GM12875 (cell line): ENCODE results near the gene FBXO21.

Experiments
- H3K4me3 ChIP-seq: one replicate; pipeline ENCODE4 v1.5.1; 2011; ENCODE audit warnings: low read depth, low read length, control low read depth
- TF ChIP-seq, protein P1 (sequence below): IDR thresholded peaks from 2 replicates; pipeline ENCODE4 v1.5.1; 2011; ENCODE audit warnings: low read depth, mild to moderate bottlenecking, control low read depth, inconsistent platforms, low read length, moderate library complexity, borderline replicate concordance; ENCODE audit not compliant: insufficient read depth

The FBXO21 gene

GRCh38 chr12:117162633-117163032 is 27.6 kb downstream of the FBXO21 start:
- no peak overlapping the region for H3K4me3 ChIP-seq
- TF ChIP-seq, protein P1, sequence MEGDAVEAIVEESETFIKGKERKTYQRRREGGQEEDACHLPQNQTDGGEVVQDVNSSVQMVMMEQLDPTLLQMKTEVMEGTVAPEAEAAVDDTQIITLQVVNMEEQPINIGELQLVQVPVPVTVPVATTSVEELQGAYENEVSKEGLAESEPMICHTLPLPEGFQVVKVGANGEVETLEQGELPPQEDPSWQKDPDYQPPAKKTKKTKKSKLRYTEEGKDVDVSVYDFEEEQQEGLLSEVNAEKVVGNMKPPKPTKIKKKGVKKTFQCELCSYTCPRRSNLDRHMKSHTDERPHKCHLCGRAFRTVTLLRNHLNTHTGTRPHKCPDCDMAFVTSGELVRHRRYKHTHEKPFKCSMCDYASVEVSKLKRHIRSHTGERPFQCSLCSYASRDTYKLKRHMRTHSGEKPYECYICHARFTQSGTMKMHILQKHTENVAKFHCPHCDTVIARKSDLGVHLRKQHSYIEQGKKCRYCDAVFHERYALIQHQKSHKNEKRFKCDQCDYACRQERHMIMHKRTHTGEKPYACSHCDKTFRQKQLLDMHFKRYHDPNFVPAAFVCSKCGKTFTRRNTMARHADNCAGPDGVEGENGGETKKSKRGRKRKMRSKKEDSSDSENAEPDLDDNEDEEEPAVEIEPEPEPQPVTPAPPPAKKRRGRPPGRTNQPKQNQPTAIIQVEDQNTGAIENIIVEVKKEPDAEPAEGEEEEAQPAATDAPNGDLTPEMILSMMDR = no peak

GRCh38 chr12:117162167-117162539 is 28.1 kb downstream of the FBXO21 start:
- H3K4me3 ChIP-seq = no peak overlapping the region
- TF ChIP-seq, protein P1 = no peak

- TF ChIP-seq, protein P1 = no peak
- H3K4me3 ChIP-seq = no peak overlapping the region
These were observed 28.7 kb downstream of the FBXO21 start for GRCh38 chr12:117161460-117162166.

DNA sequence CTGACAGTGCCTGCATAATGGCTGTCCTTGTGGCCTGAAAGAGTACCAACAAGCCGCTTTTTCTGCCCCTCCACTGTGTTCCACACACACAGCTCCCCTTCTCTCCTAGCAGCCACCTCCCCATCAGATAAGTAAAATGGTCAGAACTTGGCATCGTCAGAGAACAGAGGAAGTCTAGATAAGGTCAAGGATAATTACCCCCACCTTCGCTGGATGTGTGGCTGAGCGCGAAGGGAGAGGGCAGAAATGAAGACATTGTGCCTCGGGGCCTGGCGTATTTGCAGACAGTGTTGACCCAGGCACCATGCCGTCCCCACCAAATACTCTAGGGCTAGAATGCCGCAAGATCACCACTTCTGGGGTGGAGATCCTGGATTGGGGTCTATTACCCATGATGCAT is 30.6 kb downstream of the FBXO21 start:
- no peak overlapping the region for H3K4me3 ChIP-seq
- TF ChIP-seq, protein P1 = no peak

- no peak overlapping the region for H3K4me3 ChIP-seq
- TF ChIP-seq, protein P1 = no peak
These were observed 31.2 kb downstream of the FBXO21 start for GRCh38 chr12:117158911-117159553.

DNA sequence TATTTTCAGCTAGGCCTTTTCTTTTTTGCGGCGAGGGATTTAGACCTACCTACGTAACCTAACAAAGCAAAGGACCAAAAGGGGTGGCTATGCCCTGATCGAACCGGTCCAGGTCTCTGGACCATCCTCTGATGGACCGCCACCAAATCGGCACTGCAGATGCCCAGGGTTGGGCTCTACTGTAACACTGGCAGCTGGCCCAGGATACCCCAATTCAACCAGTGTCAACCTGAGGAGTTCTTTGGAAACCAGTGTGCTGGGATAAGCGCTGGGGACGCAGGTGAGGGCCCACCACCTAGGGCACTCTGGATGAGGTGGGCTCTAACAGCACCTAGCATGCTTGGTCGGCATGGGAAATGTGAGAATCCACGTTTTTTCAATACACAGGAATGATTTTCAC is 32.2 kb downstream of the FBXO21 start:
- TF ChIP-seq, protein P1 = no peak
- no peak overlapping the region for H3K4me3 ChIP-seq
